ENCODE results near the gene CCP110. TPM values are rescaled to one million over a fixed set of nuclear protein-coding genes. Genes with fewer than 3 reads are reported as not detected.

CCP110 gene
- total RNA-seq, 2 experiments from 2014 or later: 24.1 to 25.5 TPM

DNA sequence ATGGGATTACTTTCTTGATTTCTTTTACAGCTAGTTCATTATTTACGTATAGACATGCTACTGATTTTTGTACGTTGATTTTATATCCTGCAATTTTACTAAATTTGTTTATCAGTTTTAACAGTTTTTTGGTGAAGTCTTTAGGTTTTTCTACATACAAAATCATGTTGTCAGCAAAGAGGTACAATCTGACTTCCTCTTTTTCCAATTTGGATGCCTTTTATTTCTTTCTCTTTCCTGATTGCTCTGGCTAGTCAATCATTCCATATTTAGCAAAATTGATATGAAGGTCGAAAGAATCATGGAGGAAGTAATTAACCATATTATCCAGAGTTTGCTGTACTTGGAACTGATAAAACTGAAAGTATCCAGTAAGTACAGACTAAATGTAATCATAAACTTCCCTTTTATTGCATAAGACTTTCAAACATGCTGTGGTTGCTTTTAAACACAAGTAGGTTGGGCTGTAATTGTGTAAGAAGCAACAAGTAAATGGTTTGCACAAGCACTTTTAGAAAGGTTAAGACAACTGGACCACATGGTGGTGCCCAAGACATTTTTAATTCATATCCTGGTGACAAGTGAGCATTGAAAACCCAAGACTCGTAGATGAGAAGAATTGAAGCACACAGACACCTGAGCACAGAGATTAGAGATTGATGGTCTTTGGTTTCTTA is 10.2 kb upstream of the CCP110 start:
- CTCF ChIA-PET: interaction anchor here (0.9 to 1.4 kb wide), 3 partner anchors 9 to 11 kb away, joined by 3 to 8 read pairs (median 5); no protein-coding TSS in a partner anchor

GRCh38 chr16:19515757-19516156 is 8.0 kb upstream of the CCP110 start:
- no peak overlapping the region for H3K4me3 Mint-ChIP-seq
- intact Hi-C loops (cut with DNase I, micrococcal nuclease): no loop called here
- no peak overlapping the region for H3K27ac Mint-ChIP-seq
- peaks cover 43% of the 10 kb centered on the region for H3K36me3 Mint-ChIP-seq (ENCODE audit: low read depth)
- CTCF ChIA-PET: interaction anchor here (1.0 to 1.6 kb wide), 2 partner anchors 13 to 80 kb away, joined by 3 to 5 read pairs; no protein-coding TSS in a partner anchor
- DNase-seq (no peak), ATAC-seq (no peak)
- H3K9me3 Mint-ChIP-seq (ENCODE audit: low read depth): no peaks in the 10 kb centered on the region
- H3K4me1 Mint-ChIP-seq: peaks cover 28% of the 10 kb centered on the region
- no peaks in the 10 kb centered on the region for H3K27me3 Mint-ChIP-seq
- POLR2A ChIA-PET: no interaction called here

More for the DNA sequence above, 10.2 kb upstream of the CCP110 start:
- ATAC-seq (no peak), DNase-seq (no peak)
- no peaks in the 10 kb centered on the region for H3K27me3 Mint-ChIP-seq
- H3K4me1 Mint-ChIP-seq: peaks cover 17% of the 10 kb centered on the region
- H3K36me3 Mint-ChIP-seq (ENCODE audit: low read depth): peaks cover 43% of the 10 kb centered on the region
- POLR2A ChIA-PET: no interaction called here
- H3K9me3 Mint-ChIP-seq (ENCODE audit: low read depth): no peaks in the 10 kb centered on the region
- no peak overlapping the region for H3K27ac Mint-ChIP-seq
- intact Hi-C loops (cut with DNase I, micrococcal nuclease): no loop called here
- H3K4me3 Mint-ChIP-seq: no peak overlapping the region

- Mint-ChIP-seq H3K27ac (peak overlapping the region; percentile 35), H3K4me3 (no peak overlapping the region), H3K36me3 (ENCODE audit: low read depth) (peaks cover 41% of the 10 kb centered on the region), H3K27me3 (no peaks in the 10 kb centered on the region), H3K4me1 (peaks cover 39% of the 10 kb centered on the region), H3K9me3 (ENCODE audit: low read depth) (no peaks in the 10 kb centered on the region)
- ChIA-PET POLR2A (interaction anchor here (0.7 kb wide), 1 partner anchor 196 kb away, joined by 4 read pairs; no protein-coding TSS in a partner anchor), CTCF (interaction anchor here (0.7 to 2.1 kb wide), 4 partner anchors 15 to 38 kb away, joined by 3 to 11 read pairs (median 4); partner anchors contain the start of gene VPS35L)
- intact Hi-C loops (cut with DNase I, micrococcal nuclease): no loop called here
- ATAC-seq (peak; percentile 11), DNase-seq (no peak)
Observed at GRCh38 chr16:19517424-19518089, 6.2 kb upstream of the CCP110 start.

- Mint-ChIP-seq H3K4me1 (peaks cover 39% of the 10 kb centered on the region), H3K36me3 (ENCODE audit: low read depth) (peaks cover 33% of the 10 kb centered on the region), H3K27ac (no peak overlapping the region), H3K4me3 (no peak overlapping the region), H3K27me3 (no peaks in the 10 kb centered on the region), H3K9me3 (ENCODE audit: low read depth) (no peaks in the 10 kb centered on the region)
- DNase-seq (no peak), ATAC-seq (no peak)
- POLR2A ChIA-PET: no interaction called here
- intact Hi-C loops (cut with DNase I, micrococcal nuclease): no loop called here
- CTCF ChIA-PET: interaction anchor here (1.3 to 2.1 kb wide), 2 partner anchors 16 to 17 kb away, joined by 3 to 11 read pairs; no protein-coding TSS in a partner anchor
Observed at GRCh38 chr16:19518388-19518787, 5.4 kb upstream of the CCP110 start.

DNA sequence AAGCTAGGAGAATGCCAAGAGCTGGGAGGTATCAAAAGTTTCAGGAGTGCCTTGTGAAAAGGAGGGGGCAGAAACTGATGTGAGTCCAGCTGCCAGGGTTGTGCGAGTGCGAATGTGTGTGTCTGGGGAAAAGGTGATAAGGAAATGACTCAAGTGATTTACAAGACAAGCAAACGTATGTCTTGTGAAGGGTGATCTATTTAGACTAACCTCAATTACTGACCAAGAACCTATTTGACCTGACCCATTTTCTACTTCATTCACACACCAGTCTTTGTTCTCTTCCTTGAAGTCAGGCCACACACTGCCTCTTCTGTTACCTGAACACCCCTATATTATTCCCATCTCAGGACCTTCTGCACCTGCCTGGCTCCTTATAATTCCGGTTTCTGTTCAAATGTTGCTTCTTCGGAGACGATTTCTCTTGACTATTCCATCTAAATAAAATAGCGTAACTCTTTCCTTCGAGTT is 2.8 kb upstream of the CCP110 start:
- POLR2A ChIA-PET: interaction anchor here (0.6 to 0.7 kb wide), 2 partner anchors 11 to 387 kb away, joined by 4 read pairs; no protein-coding TSS in a partner anchor
- peaks cover 20% of the 10 kb centered on the region for H3K36me3 Mint-ChIP-seq (ENCODE audit: low read depth)
- no peaks in the 10 kb centered on the region for H3K9me3 Mint-ChIP-seq (ENCODE audit: low read depth)
- DNase-seq (peak; percentile 48), ATAC-seq (no peak)
- intact Hi-C loops (cut with DNase I, micrococcal nuclease): loop anchor here (5.0 to 10.0 kb wide), 3 partner anchors 364 to 1221 kb away; partner anchors contain the start of genes GPRC5B (in 1 of the 2) and THUMPD1 (in 1 of the 2)
- CTCF ChIA-PET: interaction anchor here (1.3 kb wide), 1 partner anchor 18 kb away, joined by 4 read pairs; no protein-coding TSS in a partner anchor
- peaks cover 45% of the 10 kb centered on the region for H3K4me1 Mint-ChIP-seq
- H3K27ac Mint-ChIP-seq: peak overlapping the region; percentile 90
- H3K4me3 Mint-ChIP-seq: peak overlapping the region; percentile 94
- H3K27me3 Mint-ChIP-seq: no peaks in the 10 kb centered on the region

GRCh38 chr16:19521471-19522396 is 2.0 kb upstream of the CCP110 start, which contains the start of gene GDE1:
Gene GDE1, minus strand, starts transcription at chr16:19522098. Its CDS starts 134 bp downstream, at chr16:19521964.
- H3K27me3 Mint-ChIP-seq: no peaks in the 10 kb centered on the region
- ATAC-seq: peak; percentile 83
- intact Hi-C loops (cut with DNase I, micrococcal nuclease): loop anchor here (1.0 to 10.0 kb wide), 8 partner anchors 34 to 1377 kb away; partner anchors contain the start of genes THUMPD1 (in 2 of the 2), ARL6IP1 (in 1 of the 2), GPRC5B (in 1 of the 2) and IQCK (in 1 of the 2)
- DNase-seq: peak; percentile 97
- H3K4me3 Mint-ChIP-seq: peak within 1 kb of the TSS; percentile 94
- CTCF ChIA-PET: no interaction called here
- H3K4me1 Mint-ChIP-seq: peaks cover 45% of the 10 kb centered on the region
- H3K27ac Mint-ChIP-seq: peak within 1 kb of the TSS; percentile 90
- H3K9me3 Mint-ChIP-seq (ENCODE audit: low read depth): no peaks in the 10 kb centered on the region
- peaks cover 16% of the 10 kb centered on the region for H3K36me3 Mint-ChIP-seq (ENCODE audit: low read depth)
- POLR2A ChIA-PET: interaction anchor here (0.7 kb wide), 1 partner anchor 18 kb away, joined by 3 read pairs; no protein-coding TSS in a partner anchor

- intact Hi-C loops (cut with DNase I, micrococcal nuclease): loop anchor here (1.0 to 10.0 kb wide), 8 partner anchors 33 to 1376 kb away; partner anchors contain the start of genes THUMPD1 (in 2 of the 2), ARL6IP1 (in 1 of the 2), GPRC5B (in 1 of the 2) and IQCK (in 1 of the 2)
- Mint-ChIP-seq H3K4me3 (peak overlapping the region; percentile 94), H3K27ac (peak overlapping the region; percentile 78), H3K36me3 (ENCODE audit: low read depth) (peaks cover 12% of the 10 kb centered on the region), H3K4me1 (peaks cover 40% of the 10 kb centered on the region), H3K27me3 (no peaks in the 10 kb centered on the region), H3K9me3 (ENCODE audit: low read depth) (no peaks in the 10 kb centered on the region)
- POLR2A ChIA-PET: interaction anchor here (0.7 kb wide), 1 partner anchor 19 kb away, joined by 3 read pairs; no protein-coding TSS in a partner anchor
- CTCF ChIA-PET: no interaction called here
- ATAC-seq (no peak), DNase-seq (no peak)
Observed at GRCh38 chr16:19522397-19522732, 1.4 kb upstream of the CCP110 start.

- Mint-ChIP-seq H3K4me1 (peaks cover 36% of the 10 kb centered on the region), H3K27me3 (no peaks in the 10 kb centered on the region), H3K4me3 (no peak overlapping the region), H3K9me3 (ENCODE audit: low read depth) (no peaks in the 10 kb centered on the region), H3K27ac (no peak overlapping the region), H3K36me3 (ENCODE audit: low read depth) (peaks cover 12% of the 10 kb centered on the region)
- CTCF ChIA-PET: interaction anchor here (2.2 kb wide), 1 partner anchor 33 kb away, joined by 15 read pairs; the partner anchor contains the start of gene VPS35L
- no peak for ATAC-seq
- intact Hi-C loops (cut with DNase I, micrococcal nuclease): loop anchor here (1.0 to 10.0 kb wide), 10 partner anchors 33 to 1376 kb away; partner anchors contain the start of genes THUMPD1 (in 2 of the 2), VPS35L (in 2 of the 2), ARL6IP1 (in 1 of the 2) and COQ7 (in 1 of the 2)
- no peak for DNase-seq
- POLR2A ChIA-PET: no interaction called here
Observed at GRCh38 chr16:19522760-19523159, 982 bp upstream of the CCP110 start.

DNA sequence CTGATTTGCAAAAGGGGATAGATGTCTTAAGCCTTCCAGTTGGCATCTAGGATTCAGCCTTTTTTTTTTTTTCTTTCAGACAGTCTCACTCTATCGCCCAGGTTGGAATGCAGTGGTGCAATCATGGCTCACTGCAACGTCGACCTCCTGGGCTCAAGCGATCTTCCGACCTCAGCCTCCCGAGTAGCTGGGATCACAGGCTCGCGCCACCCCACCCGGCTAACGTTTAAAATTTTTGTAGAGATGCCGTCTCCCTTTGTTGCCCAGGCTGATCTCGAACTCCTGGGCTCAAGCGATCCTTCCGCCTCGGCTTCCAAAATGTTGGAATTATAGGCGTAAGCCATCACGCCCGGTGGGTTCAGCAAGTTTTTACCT is 571 bp upstream of the CCP110 start:
- no peak for ATAC-seq
- intact Hi-C loops (cut with DNase I, micrococcal nuclease): loop anchor here (1.0 to 10.0 kb wide), 9 partner anchors 32 to 1376 kb away; partner anchors contain the start of genes THUMPD1 (in 2 of the 2), ARL6IP1 (in 1 of the 2), COQ7 (in 1 of the 2) and GPRC5B (in 1 of the 2)
- Mint-ChIP-seq H3K4me1 (peaks cover 36% of the 10 kb centered on the region), H3K27me3 (no peaks in the 10 kb centered on the region), H3K27ac (no peak overlapping the region), H3K4me3 (no peak overlapping the region), H3K36me3 (ENCODE audit: low read depth) (peaks cover 12% of the 10 kb centered on the region), H3K9me3 (ENCODE audit: low read depth) (no peaks in the 10 kb centered on the region)
- CTCF ChIA-PET: interaction anchor here (0.7 to 2.2 kb wide), 2 partner anchors 33 to 60 kb away, joined by 4 to 15 read pairs; partner anchors contain the start of gene VPS35L
- DNase-seq: no peak
- POLR2A ChIA-PET: interaction anchor here (2.3 kb wide), 1 partner anchor 32 kb away, joined by 27 read pairs; the partner anchor contains the start of gene VPS35L

- no peaks in the 10 kb centered on the region for H3K27me3 Mint-ChIP-seq
- H3K4me1 Mint-ChIP-seq: peaks cover 28% of the 10 kb centered on the region
- peak overlapping the region; percentile 65 for H3K27ac Mint-ChIP-seq
- intact Hi-C loops (cut with DNase I, micrococcal nuclease): loop anchor here (1.0 to 10.0 kb wide), 5 partner anchors 361 to 1218 kb away; partner anchors contain the start of genes ARL6IP1 (in 1 of the 2), COQ7 (in 1 of the 2), GPRC5B (in 1 of the 2) and THUMPD1 (in 1 of the 2)
- DNase-seq (no peak), ATAC-seq (no peak)
- H3K4me3 Mint-ChIP-seq: peak overlapping the region; percentile 95
- ChIA-PET CTCF (interaction anchor here (1.0 to 2.2 kb wide), 2 partner anchors 30 to 32 kb away, joined by 3 to 15 read pairs; partner anchors contain the start of gene VPS35L), POLR2A (interaction anchor here (0.7 to 2.3 kb wide), 2 partner anchors 18 to 31 kb away, joined by 4 to 27 read pairs; partner anchors contain the start of gene VPS35L)
- H3K36me3 Mint-ChIP-seq (ENCODE audit: low read depth): peaks cover 15% of the 10 kb centered on the region
- no peaks in the 10 kb centered on the region for H3K9me3 Mint-ChIP-seq (ENCODE audit: low read depth)
Observed at GRCh38 chr16:19524356-19524615, 544 bp downstream of the CCP110 start.

All from activated CD4-positive, alpha-beta T cell treated with anti-CD3 and anti-CD28 coated beads for 36 hours (primary cell).